ENCODE measurements around the gene NFIB.

GRCh38 chr9:14348373-14349145, 34.6 kb upstream of the NFIB start:
- TF ChIP-seq CTCF (conservative IDR thresholded peaks at IDR 0.05; ENCODE audit: low read length) = no peak
- no peak for TF ChIP-seq EZH2phosphoT487 (IDR thresholded peaks at IDR 0.05; ENCODE audit: borderline replicate concordance, low read depth, low read length)
